H1 (cell line): ENCODE results near the gene PDIA6.

Source experiments
- CEBPB ChIP-seq: IDR thresholded peaks from 2 replicates; pipeline ENCODE4 v1.6.1; 2012; ENCODE audit warnings: low read depth, low read length
- CHD1 ChIP-seq: IDR thresholded peaks from 2 replicates; pipeline ENCODE4 v1.6.1; 2012; ENCODE audit warnings: low read depth, low read length, improper control_type of control experiment
- CTCF ChIP-seq, 3 experiments: IDR thresholded peaks; 1 replicate in 2 of 3; 2 replicates in 1 of 3; pipeline versions ENCODE4 v1.5.1 to v1.6.1; 2011; ENCODE audit warnings: low read length in 3 of 3, mild to moderate bottlenecking in 3 of 3, inconsistent platforms in 2 of 3, low read depth in 1 of 3, moderate library complexity in 1 of 3; ENCODE audit not compliant: insufficient read depth in 1 of 3; ENCODE audit errors: control extremely low read depth in 1 of 3
- EGR1 ChIP-seq: IDR thresholded peaks from 2 replicates; pipeline ENCODE4 v1.6.1; 2011; ENCODE audit warnings: low read depth, low read length, borderline replicate concordance
- KDM1A ChIP-seq: fragments of 200-600, 300-600 bp; sonication (generic); IDR thresholded peaks from 2 replicates; pipeline ENCODE4 v1.7.1; 2016; ENCODE audit warnings: mild to moderate bottlenecking, low read length, borderline replicate concordance
- NRF1 ChIP-seq: IDR thresholded peaks from 2 replicates; pipeline ENCODE4 v1.6.1; 2011; ENCODE audit warnings: mild to moderate bottlenecking, low read depth, low read length, improper control_type of control experiment
- POLR2A ChIP-seq, 2 experiments: IDR thresholded peaks; 1 replicate in 1 of 2; 2 replicates in 1 of 2; pipeline ENCODE4 v1.6.1; 2011; ENCODE audit warnings: low read depth in 2 of 2, low read length in 2 of 2, mild to moderate bottlenecking in 2 of 2; ENCODE audit errors: control extremely low read depth in 1 of 2
- POLR2AphosphoS5 ChIP-seq: IDR thresholded peaks from 2 replicates; pipeline ENCODE4 v1.6.1; 2011; ENCODE audit warnings: low read depth, low read length
- RAD21 ChIP-seq, 2 experiments: IDR thresholded peaks in 1 of 2; conservative IDR thresholded peaks in 1 of 2; 2 replicates each; pipeline ENCODE4 v1.6.1; 2011; ENCODE audit warnings: low read depth in 2 of 2, low read length in 2 of 2, improper control_type of control experiment in 1 of 2, inconsistent platforms in 1 of 2, mild to moderate bottlenecking in 1 of 2, moderate library complexity in 1 of 2
- SP2 ChIP-seq: IDR thresholded peaks from 2 replicates; pipeline ENCODE4 v1.6.1; 2012; ENCODE audit warnings: mild to moderate bottlenecking, low read length, inconsistent platforms
- TAF1 ChIP-seq: IDR thresholded peaks from 2 replicates; pipeline ENCODE4 v1.6.1; 2011; ENCODE audit warnings: mild to moderate bottlenecking, low read depth, low read length

GRCh38 chr2:10786240-10786982 lies 26.2 kb downstream of the PDIA6 start:
- no peak for TF ChIP-seq RAD21 (IDR thresholded peaks at IDR 0.05 in 1 of 2, conservative IDR thresholded peaks at IDR 0.05 in 1 of 2; ENCODE audit: low read depth in 2 of 2, low read length in 2 of 2)
- no peak for TF ChIP-seq EGR1
- no peak for TF ChIP-seq CHD1
- TF ChIP-seq CEBPB: no peak
- no peak for TF ChIP-seq POLR2A (IDR thresholded peaks at IDR 0.05; ENCODE audit: control extremely low read depth in 1 of 2, low read depth in 2 of 2, low read length in 2 of 2)
- no peak for TF ChIP-seq KDM1A
- TF ChIP-seq CTCF (IDR thresholded peaks at IDR 0.05; ENCODE audit: control extremely low read depth in 1 of 3, insufficient read depth in 1 of 3, low read depth in 1 of 3, low read length in 3 of 3): no peak
- TF ChIP-seq NRF1: no peak
- TF ChIP-seq POLR2AphosphoS5: no peak
- TF ChIP-seq SP2: no peak
- TF ChIP-seq TAF1: no peak
